ENCODE measurements around the gene VGF.

Gene VGF

GRCh38 chr7:101166648-101166908 is 1.2 kb upstream of the VGF start:
- Histone ChIP-seq H3K27me3 (ENCODE audit: insufficient read depth, low read depth, severe bottlenecking) (peaks cover 93% of the 10 kb centered on the region), H3K9me3 (ENCODE audit: severe bottlenecking) (no peaks in the 10 kb centered on the region), H3K36me3 (no peaks in the 10 kb centered on the region), H3K27ac (no peak overlapping the region), H3K4me3 (ENCODE audit: low read depth, low read length) (no peak overlapping the region)
- TF ChIP-seq, protein P1, sequence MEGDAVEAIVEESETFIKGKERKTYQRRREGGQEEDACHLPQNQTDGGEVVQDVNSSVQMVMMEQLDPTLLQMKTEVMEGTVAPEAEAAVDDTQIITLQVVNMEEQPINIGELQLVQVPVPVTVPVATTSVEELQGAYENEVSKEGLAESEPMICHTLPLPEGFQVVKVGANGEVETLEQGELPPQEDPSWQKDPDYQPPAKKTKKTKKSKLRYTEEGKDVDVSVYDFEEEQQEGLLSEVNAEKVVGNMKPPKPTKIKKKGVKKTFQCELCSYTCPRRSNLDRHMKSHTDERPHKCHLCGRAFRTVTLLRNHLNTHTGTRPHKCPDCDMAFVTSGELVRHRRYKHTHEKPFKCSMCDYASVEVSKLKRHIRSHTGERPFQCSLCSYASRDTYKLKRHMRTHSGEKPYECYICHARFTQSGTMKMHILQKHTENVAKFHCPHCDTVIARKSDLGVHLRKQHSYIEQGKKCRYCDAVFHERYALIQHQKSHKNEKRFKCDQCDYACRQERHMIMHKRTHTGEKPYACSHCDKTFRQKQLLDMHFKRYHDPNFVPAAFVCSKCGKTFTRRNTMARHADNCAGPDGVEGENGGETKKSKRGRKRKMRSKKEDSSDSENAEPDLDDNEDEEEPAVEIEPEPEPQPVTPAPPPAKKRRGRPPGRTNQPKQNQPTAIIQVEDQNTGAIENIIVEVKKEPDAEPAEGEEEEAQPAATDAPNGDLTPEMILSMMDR (IDR thresholded peaks at IDR 0.05; ENCODE audit: low read depth, low read length): no peak
- no peak for DNase-seq

DNA sequence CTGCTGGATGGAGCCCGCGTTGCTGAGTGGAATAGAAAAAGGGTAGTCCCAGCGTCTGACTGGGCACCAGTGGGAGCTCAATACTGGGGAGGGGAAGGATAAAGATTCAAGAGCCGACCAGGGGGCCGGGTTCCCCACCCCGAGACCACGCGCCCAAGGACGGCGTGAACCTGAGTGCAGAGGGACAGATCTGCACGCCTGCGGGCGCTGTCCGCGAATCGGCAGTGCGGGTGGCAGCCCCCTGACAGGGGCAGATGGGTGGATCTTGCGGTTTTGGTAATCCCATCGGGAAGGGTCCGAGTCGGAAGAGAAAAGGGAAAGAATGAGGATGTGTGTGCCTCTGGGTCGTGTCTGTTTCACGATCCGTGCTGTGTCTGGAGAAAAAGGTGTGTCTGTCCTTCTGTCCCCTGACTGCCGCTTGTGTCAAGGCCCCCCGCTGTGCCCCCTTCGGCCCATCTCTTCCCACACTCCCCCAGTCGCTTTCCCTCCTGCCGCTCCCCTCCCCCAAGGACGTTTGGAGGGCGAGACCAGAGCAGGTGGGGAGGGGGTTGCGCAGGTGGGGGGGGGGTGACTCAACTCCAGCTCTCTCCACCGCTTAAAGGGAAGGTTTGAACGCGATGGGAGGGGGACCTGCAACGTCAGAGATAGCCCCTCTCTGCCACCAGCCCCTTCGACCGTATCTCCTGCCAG is 734 bp upstream of the VGF start:
- Histone ChIP-seq H3K27me3 (ENCODE audit: insufficient read depth, low read depth, severe bottlenecking) (peaks cover 93% of the 10 kb centered on the region), H3K4me3 (ENCODE audit: low read depth, low read length) (peak overlapping the region; percentile 32), H3K9me3 (ENCODE audit: severe bottlenecking) (no peaks in the 10 kb centered on the region), H3K27ac (no peak overlapping the region), H3K36me3 (no peaks in the 10 kb centered on the region)
- TF ChIP-seq, protein P1 (IDR thresholded peaks at IDR 0.05; ENCODE audit: low read depth, low read length): no peak
- DNase-seq: no peak

- H3K4me3 ChIP-seq (ENCODE audit: low read depth, low read length): peak overlapping the region; percentile 20
- no peaks in the 10 kb centered on the region for H3K9me3 ChIP-seq (ENCODE audit: severe bottlenecking)
- TF ChIP-seq, protein P1 (IDR thresholded peaks at IDR 0.05; ENCODE audit: low read depth, low read length): no peak
- H3K27me3 ChIP-seq (ENCODE audit: insufficient read depth, low read depth, severe bottlenecking): peaks cover 79% of the 10 kb centered on the region
- H3K27ac ChIP-seq: no peak overlapping the region
- H3K36me3 ChIP-seq: no peaks in the 10 kb centered on the region
- no peak for DNase-seq
Observed at GRCh38 chr7:101164071-101164840, 1.1 kb downstream of the VGF start.

DNA sequence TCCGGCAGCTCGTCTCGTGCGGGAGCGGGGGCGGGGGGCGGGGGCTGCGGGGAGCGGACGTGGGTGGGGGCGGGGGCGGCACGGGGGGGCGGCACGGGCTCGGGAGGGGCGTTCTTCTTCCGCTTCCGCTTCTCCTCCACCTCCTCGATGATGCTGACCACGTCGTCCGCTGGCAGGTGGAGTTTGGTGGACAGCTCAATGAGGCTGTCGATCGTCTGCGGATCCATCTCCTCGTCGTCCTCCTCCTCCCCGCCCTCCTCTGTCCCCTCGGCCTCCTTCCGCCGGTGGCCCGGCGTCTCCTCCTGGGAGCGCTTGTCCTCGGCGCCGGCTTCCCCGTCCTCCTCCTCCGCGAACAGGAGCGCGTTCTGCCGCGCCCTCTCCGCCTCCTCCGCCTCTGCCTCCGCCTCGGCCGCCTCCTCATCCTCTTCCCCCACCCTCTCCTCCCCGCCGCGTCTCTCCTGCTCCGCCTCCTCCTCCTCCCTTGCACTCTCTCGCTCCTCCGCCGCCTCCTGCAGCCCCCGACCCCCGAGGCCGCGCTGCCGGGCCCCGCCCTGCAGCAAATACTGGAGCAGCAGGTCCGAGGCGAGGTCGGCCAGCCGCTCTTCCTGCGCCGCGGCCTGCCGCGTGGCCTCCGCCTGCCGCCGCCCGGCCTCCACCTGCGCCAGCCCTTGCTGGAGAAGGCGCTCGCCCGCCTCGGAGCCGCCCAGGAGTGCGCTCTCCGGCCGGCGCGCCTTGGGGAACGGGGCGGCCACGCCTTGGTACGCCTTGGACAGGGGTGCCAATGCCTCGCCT is 1.9 kb downstream of the VGF start:
- DNase-seq: no peak

GRCh38 chr7:101162551-101163278 is 2.7 kb downstream of the VGF start:
- TF ChIP-seq, protein P1 (IDR thresholded peaks at IDR 0.05; ENCODE audit: low read depth, low read length): no peak
- peaks cover 79% of the 10 kb centered on the region for H3K27me3 ChIP-seq (ENCODE audit: insufficient read depth, low read depth, severe bottlenecking)
- peak overlapping the region; percentile 19; the same call in 1 of the 2 replicates for H3K4me3 ChIP-seq (ENCODE audit: low read depth, low read length)
- no peaks in the 10 kb centered on the region for H3K9me3 ChIP-seq (ENCODE audit: severe bottlenecking)
- no peaks in the 10 kb centered on the region for H3K36me3 ChIP-seq
- no peak overlapping the region for H3K27ac ChIP-seq
- peak; percentile 51 for DNase-seq

More for the DNA sequence above, 1.9 kb downstream of the VGF start:
- Histone ChIP-seq H3K27ac (no peak overlapping the region), H3K9me3 (ENCODE audit: severe bottlenecking) (no peaks in the 10 kb centered on the region), H3K27me3 (ENCODE audit: insufficient read depth, low read depth, severe bottlenecking) (peaks cover 79% of the 10 kb centered on the region), H3K36me3 (no peaks in the 10 kb centered on the region), H3K4me3 (ENCODE audit: low read depth, low read length) (peak overlapping the region; percentile 20)
- TF ChIP-seq, protein P1 (IDR thresholded peaks at IDR 0.05; ENCODE audit: low read depth, low read length): no peak

All from WERI-Rb-1 (cell line).